Activated T-cell treated with anti-CD3 and anti-CD28 coated beads, Interleukin-2, amount 50 U/mL, for 4 hours (primary cell): ENCODE results near the gene PSMD10. TPM values are rescaled to one million over a fixed set of nuclear protein-coding genes. Genes with fewer than 3 reads are reported as not detected.
A peak's percentile ranks its signal among the peaks of the same experiment; 100 is the strongest.

Source experiments
- ATAC-seq, 2 donors: fragments of 200-7000 bp; cut with Tn5 transposase; one replicate each; pipeline ENCODE4 v1.10.0; 2021
- DNase-seq: peaks from one replicate; pipeline ENCODE4 v3.0.0-alpha.2; 2020
- H3K27me3 Mint-ChIP-seq: one replicate; pipeline ENCODE4 v1.8.0; 2021; ENCODE audit warnings: low read depth, mixed read lengths
- H3K36me3 Mint-ChIP-seq: one replicate; pipeline ENCODE4 v1.8.0; 2022; ENCODE audit warnings: mixed read lengths; ENCODE audit not compliant: insufficient read depth
- H3K4me1 Mint-ChIP-seq: one replicate; pipeline ENCODE4 v1.8.0; 2021; ENCODE audit warnings: low read depth, mixed read lengths
- H3K4me3 Mint-ChIP-seq: one replicate; pipeline ENCODE4 v1.8.0; 2021; ENCODE audit warnings: mild to moderate bottlenecking, moderate library complexity, mixed read lengths
- H3K9me3 Mint-ChIP-seq: one replicate; pipeline ENCODE4 v1.8.0; 2021; ENCODE audit warnings: mixed read lengths
- total RNA-seq, 3 donors: library from RNA; stranded (reverse); gene quantifications; one replicate each; pipeline ENCODE4 v1.2.1, GENCODE V29; 2021

Gene PSMD10
- 10 to 100 TPM; 36.0 to 48.4 (median 47.4) TPM for total RNA-seq

DNA sequence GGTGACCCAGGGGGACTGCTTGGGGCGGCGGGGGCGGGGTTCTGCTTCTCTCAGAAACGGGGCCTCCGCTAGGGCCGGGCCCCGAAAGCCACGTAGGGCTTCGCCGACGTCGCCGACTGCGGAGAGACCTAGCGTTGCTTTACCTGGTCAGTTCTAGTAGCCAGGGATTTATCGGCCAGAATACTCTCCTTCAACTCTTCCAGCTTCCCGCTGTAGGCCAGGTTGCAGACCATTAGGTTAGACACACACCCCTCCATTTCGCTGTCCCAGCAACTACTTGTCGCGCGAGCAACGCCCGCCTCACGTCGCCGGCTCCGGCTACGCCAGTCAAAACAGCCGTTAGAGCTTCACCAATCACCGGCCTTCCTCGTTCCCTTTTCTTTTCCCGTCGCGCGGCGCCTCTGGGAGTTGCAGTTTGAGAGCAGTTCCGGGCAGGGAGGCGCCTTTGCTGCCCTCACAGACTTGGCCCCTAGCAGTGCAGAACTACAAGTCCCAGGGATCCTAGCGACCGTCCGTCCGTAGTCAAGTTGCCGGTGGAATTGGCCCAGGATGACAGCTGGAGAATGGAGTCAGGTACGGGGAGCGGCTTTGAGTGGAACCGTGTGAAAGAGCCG, at the start of gene PSMD10, which contains the start of gene ATG4A:
TSS of gene PSMD10 (minus strand) at position 279 of the 614 bp plus-strand sequence. CDS start at position 257, 22 bp downstream.
TSS of gene ATG4A (plus strand) at position 515 of the 614 bp plus-strand sequence. CDS start at position 564, 49 bp downstream.
- ATAC-seq (peak; percentile 97 to 98), DNase-seq (peak; percentile 78)
- Mint-ChIP-seq H3K9me3 (no peaks in the 10 kb centered on the region), H3K36me3 (no peaks in the 10 kb centered on the region), H3K4me1 (peaks cover 10% of the 10 kb centered on the region), H3K27me3 (no peaks in the 10 kb centered on the region), H3K4me3 (no peak within 1 kb of the TSS)

GRCh38 chrX:108138814-108139702, 47.7 kb upstream of the PSMD10 start:
- H3K4me3 Mint-ChIP-seq = no peak overlapping the region
- DNase-seq (no peak), ATAC-seq (no peak)
- H3K9me3 Mint-ChIP-seq = no peaks in the 10 kb centered on the region
- H3K36me3 Mint-ChIP-seq = peaks cover 34% of the 10 kb centered on the region
- no peaks in the 10 kb centered on the region for H3K27me3 Mint-ChIP-seq
- H3K4me1 Mint-ChIP-seq = no peaks in the 10 kb centered on the region

- Mint-ChIP-seq H3K9me3 (no peaks in the 10 kb centered on the region), H3K4me3 (no peak overlapping the region), H3K27me3 (no peaks in the 10 kb centered on the region), H3K4me1 (no peaks in the 10 kb centered on the region), H3K36me3 (peaks cover 42% of the 10 kb centered on the region)
- ATAC-seq (no peak), DNase-seq (no peak)
These were observed 43.4 kb upstream of the PSMD10 start for GRCh38 chrX:108134724-108135123.

DNA sequence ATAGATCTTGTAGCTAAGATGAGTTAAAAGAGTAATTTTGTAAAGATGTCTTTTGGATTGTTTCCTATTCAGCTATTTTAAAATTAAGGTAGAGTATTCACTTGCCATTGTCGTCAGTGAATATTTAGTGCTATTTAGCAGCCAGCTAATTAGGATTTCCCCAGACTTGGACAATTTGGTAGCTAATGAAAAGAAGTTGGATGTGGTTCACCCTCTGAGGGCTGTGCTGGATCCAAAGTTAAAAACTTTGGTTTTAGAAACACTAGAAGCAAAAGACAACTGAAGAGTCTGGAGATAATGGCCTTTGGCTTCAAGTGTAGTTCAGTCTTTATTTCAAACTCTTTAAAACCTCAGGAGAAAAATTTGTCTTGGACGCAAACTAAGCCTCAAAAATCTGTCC, 41.5 kb upstream of the PSMD10 start:
- ATAC-seq = no peak
- Mint-ChIP-seq H3K27me3 (no peaks in the 10 kb centered on the region), H3K9me3 (no peaks in the 10 kb centered on the region), H3K36me3 (peaks cover 31% of the 10 kb centered on the region), H3K4me3 (no peak overlapping the region), H3K4me1 (no peaks in the 10 kb centered on the region)
- no peak for DNase-seq

- Mint-ChIP-seq H3K4me3 (no peak overlapping the region), H3K27me3 (no peaks in the 10 kb centered on the region), H3K4me1 (no peaks in the 10 kb centered on the region), H3K36me3 (peaks cover 25% of the 10 kb centered on the region), H3K9me3 (no peaks in the 10 kb centered on the region)
- no peak for DNase-seq
- no peak for ATAC-seq
These were observed 40.7 kb upstream of the PSMD10 start for GRCh38 chrX:108132034-108132433.

GRCh38 chrX:108131471-108131870, 40.1 kb upstream of the PSMD10 start:
- Mint-ChIP-seq H3K4me3 (no peak overlapping the region), H3K9me3 (no peaks in the 10 kb centered on the region), H3K36me3 (peaks cover 21% of the 10 kb centered on the region), H3K4me1 (no peaks in the 10 kb centered on the region), H3K27me3 (no peaks in the 10 kb centered on the region)
- no peak for ATAC-seq
- no peak for DNase-seq

DNA sequence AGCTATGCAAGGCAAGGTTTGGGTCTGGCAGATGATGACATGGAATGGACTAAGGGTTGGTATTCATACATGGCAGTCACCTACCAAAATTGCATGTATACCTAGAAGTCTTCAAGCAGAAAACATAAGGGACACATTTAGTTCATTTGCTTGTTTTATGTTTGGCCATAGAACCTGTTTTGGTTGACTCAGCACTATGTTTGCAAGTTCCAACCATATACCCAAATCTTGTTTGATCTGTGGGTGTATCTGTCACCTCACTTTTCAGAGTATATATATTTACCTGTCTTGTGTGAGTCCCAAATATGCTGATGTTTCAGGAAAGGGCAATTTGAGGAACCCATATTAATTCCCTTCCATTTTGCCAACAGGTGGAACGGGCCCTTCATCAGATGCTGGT, 39.5 kb upstream of the PSMD10 start:
- DNase-seq = no peak
- Mint-ChIP-seq H3K36me3 (peaks cover 21% of the 10 kb centered on the region), H3K4me3 (no peak overlapping the region)

GRCh38 chrX:108127152-108127551, 35.8 kb upstream of the PSMD10 start:
- no peak for ATAC-seq

More for the DNA sequence above, 39.5 kb upstream of the PSMD10 start:
- Mint-ChIP-seq H3K27me3 (no peaks in the 10 kb centered on the region), H3K9me3 (no peaks in the 10 kb centered on the region), H3K4me1 (no peaks in the 10 kb centered on the region)
- ATAC-seq = no peak

GRCh38 chrX:108126661-108127060, 35.3 kb upstream of the PSMD10 start:
- DNase-seq (no peak), ATAC-seq (no peak)
- no peak overlapping the region for H3K4me3 Mint-ChIP-seq
- H3K9me3 Mint-ChIP-seq = no peaks in the 10 kb centered on the region
- no peaks in the 10 kb centered on the region for H3K27me3 Mint-ChIP-seq
- peaks cover 12% of the 10 kb centered on the region for H3K36me3 Mint-ChIP-seq
- H3K4me1 Mint-ChIP-seq = no peaks in the 10 kb centered on the region

More at GRCh38 chrX:108127152-108127551, 35.8 kb upstream of the PSMD10 start:
- Mint-ChIP-seq H3K4me3 (no peak overlapping the region), H3K27me3 (no peaks in the 10 kb centered on the region), H3K4me1 (no peaks in the 10 kb centered on the region), H3K36me3 (peaks cover 14% of the 10 kb centered on the region), H3K9me3 (no peaks in the 10 kb centered on the region)
- DNase-seq = no peak

DNA sequence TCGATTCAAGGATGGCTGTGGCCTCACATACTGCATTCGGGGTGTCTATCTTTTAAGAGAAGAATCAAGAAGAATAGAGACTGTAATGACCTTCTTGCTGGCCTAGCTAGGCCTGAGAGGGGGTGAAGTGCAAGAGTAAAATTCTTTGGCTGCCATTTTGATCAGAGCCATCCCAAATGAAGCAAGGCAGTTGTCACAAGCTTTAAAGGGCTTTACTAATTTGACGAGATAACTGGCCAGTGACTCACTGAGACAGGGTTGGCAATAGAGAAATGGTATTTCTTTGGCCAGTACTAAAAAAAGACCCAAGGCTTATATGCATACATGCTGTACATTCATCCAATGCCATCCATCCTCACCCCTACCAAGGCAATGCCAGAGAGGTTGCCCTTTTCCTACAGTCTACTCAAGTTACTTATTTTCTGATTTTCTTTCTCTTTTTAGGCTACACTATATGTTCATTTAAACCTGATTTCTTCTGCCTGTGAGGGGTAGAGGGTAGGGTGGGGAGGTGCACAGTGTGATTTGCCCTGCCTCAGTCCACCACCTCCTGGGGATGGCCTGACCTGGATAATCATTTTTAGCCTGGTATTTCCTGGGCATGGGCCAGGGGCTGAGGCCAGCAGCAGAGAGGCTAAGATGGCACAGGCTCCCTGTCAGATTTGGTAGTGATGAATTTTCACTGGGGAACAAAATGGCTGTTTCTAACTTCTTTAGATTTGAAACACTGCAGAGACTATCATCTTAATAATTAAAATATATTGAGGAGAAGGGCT, 32.4 kb upstream of the PSMD10 start:
- no peak overlapping the region for H3K4me3 Mint-ChIP-seq
- peaks cover under 1% of the 10 kb centered on the region for H3K36me3 Mint-ChIP-seq
- DNase-seq (no peak), ATAC-seq (no peak)
- no peaks in the 10 kb centered on the region for H3K27me3 Mint-ChIP-seq
- no peaks in the 10 kb centered on the region for H3K4me1 Mint-ChIP-seq
- no peaks in the 10 kb centered on the region for H3K9me3 Mint-ChIP-seq

DNA sequence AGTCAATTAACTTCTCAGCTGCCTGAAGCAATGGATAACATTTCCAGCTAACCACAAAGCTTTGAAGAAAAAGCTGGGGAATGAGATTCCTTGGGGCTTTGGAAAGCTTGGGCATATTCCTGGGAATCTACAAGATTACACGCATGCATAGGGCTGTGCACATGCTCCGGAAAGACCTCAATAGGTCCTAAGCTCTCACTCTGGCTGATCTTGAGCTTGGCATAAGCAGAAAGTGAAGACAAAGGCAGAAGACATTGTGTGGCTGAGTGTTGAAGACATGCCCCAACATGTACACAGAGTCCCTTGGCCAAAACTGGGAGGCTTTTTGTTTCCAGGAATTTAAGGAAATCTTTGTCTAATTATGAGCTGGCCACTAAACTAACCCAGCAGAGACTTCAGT, 31.4 kb upstream of the PSMD10 start:
- no peaks in the 10 kb centered on the region for H3K36me3 Mint-ChIP-seq
- no peaks in the 10 kb centered on the region for H3K9me3 Mint-ChIP-seq
- no peak for ATAC-seq
- no peaks in the 10 kb centered on the region for H3K27me3 Mint-ChIP-seq
- no peaks in the 10 kb centered on the region for H3K4me1 Mint-ChIP-seq
- no peak overlapping the region for H3K4me3 Mint-ChIP-seq
- no peak for DNase-seq

DNA sequence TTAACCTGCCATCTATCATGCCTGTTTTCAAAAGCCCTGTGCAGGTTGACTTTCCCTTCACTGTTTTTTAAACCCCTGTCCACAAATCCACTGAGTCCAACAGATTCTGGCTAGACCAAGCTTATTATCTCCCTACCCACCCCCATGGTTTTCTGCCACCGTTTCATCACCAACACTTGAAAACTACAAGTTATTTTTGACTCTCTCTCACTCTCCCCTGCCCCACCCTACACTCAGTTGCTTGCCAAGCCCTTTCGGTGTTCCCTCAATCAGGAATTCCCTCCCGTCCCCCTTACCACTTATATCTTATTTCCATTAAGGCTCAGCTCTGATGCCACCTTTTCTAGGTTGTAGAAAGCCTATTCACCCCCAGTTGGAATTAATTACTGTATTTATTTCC, 29.9 kb upstream of the PSMD10 start:
- H3K9me3 Mint-ChIP-seq = no peaks in the 10 kb centered on the region
- no peak overlapping the region for H3K4me3 Mint-ChIP-seq
- DNase-seq (no peak), ATAC-seq (no peak)
- H3K4me1 Mint-ChIP-seq = no peaks in the 10 kb centered on the region
- no peaks in the 10 kb centered on the region for H3K36me3 Mint-ChIP-seq
- no peaks in the 10 kb centered on the region for H3K27me3 Mint-ChIP-seq

DNA sequence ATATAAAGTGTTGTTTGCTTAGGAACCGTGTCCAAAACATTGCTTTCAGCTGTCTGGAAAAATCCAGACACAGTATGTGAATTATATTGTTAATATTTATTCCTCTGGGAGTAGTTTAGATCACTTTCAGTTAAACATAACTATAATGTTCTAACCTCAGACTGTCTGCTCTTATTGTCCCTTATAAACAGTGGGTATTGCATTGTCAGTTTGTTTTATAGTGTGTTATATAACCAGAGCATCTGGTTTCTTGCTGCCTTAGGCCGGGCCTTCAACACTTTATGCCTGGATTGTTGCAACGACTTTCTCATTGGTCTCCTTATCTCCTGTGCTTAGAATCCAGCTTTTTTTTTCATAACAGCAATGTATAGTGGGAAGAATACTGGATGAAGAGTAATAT, 26.6 kb upstream of the PSMD10 start:
- H3K4me3 Mint-ChIP-seq = no peak overlapping the region
- H3K4me1 Mint-ChIP-seq = peaks cover 2% of the 10 kb centered on the region
- no peaks in the 10 kb centered on the region for H3K9me3 Mint-ChIP-seq

DNA sequence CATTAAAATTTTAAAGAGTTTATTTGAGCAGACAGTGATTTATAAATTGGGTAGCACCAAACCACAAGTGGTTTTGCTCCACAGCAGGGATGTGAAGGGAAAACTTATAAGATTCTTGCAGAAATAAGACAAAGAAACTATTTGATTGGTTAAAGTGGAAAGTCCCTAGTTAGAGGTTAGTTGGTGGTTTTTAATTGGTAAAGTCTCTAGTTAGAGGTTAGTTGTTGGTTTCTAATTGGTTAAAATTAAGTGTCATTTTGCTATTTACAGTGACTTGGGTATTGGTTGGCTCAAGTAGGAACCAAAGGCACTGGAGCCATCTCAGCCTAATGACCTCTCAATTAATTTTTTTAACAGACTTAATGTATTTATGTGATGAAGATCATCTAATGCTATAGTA, 23.2 kb upstream of the PSMD10 start:
- peaks cover 2% of the 10 kb centered on the region for H3K4me1 Mint-ChIP-seq
- no peaks in the 10 kb centered on the region for H3K9me3 Mint-ChIP-seq
- H3K27me3 Mint-ChIP-seq = no peaks in the 10 kb centered on the region
- H3K4me3 Mint-ChIP-seq = no peak overlapping the region
- no peak for DNase-seq
- peaks cover 2% of the 10 kb centered on the region for H3K36me3 Mint-ChIP-seq
- ATAC-seq = no peak

More for the DNA sequence above, 26.6 kb upstream of the PSMD10 start:
- no peak for DNase-seq
- Mint-ChIP-seq H3K27me3 (no peaks in the 10 kb centered on the region), H3K36me3 (peaks cover 2% of the 10 kb centered on the region)
- ATAC-seq = no peak
